NCI-H774 (cell line): ENCODE results near the gene MOB3B.
"Not testable (repeated sequence)": the region's sequence is repeated elsewhere in the genome, so short reads cannot be mapped to it uniquely, and the experiment has no call there.

Source experiments
- DNase-seq: peaks from one replicate; lab custom pipeline; 2025; lab: John Stamatoyannopoulos, UW

MOB3B gene

DNA sequence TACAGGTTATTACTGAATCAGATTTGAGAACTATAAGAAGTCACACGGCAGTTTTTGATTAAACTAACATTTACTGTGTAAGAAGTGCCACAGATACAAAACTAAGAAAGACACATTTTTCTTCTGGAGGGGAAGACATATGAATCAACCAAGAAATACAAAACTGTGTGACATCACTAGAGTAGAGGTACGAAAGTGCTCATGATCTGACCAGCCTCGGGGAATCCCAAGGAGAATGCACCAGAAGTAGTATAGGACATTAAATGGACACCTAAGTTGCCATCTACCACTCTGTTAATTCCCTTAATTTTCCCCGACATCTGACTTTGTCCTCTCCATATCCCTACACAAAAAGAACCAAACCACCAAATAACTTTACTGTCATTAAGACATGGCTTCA lies 10.8 kb downstream of the MOB3B start:
- DNase-seq, result no peak

DNA sequence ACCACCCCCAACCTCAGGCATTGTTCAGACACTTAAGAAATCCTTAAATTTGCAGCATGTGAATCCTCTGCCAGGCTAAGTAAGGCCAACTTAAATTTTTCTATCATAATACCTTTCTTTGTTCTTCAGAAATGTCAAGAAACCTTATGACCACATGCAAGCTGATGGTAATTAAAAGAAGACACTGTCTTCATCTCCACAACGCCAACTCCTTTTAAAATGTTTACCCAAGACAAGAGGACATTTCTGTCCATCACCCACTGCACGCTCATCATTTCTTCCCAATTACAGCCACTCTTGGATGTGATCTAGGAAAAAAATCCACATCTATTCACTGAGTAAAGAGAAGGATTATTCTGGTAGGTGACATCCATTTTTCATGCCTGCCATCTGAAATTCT lies 11.6 kb downstream of the MOB3B start:
- no peak for DNase-seq

DNA sequence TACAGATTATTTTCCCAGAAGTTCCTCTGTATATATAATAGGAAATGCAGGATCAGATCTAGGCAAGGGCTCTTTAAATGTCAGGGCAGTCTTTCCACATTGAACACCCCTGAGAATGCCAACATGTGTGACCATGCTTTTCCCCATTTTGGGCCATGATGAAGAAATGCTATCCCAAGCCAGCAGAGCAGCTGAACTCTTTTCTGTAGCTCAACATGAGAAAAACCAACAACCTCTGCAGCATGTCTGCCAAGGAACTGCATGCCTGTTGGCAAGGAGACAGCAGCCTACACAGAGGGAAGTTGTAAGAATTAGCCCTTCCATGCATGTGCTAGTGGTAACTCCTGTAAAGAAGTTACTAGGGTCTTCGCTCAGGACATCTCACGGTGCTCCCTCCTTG lies 15.1 kb downstream of the MOB3B start:
- DNase-seq, result no peak

GRCh38 chr9:27511771-27512170 lies 17.8 kb downstream of the MOB3B start:
- no peak for DNase-seq

- DNase-seq, result no peak
These were observed 18.8 kb downstream of the MOB3B start for GRCh38 chr9:27510780-27511179.

DNA sequence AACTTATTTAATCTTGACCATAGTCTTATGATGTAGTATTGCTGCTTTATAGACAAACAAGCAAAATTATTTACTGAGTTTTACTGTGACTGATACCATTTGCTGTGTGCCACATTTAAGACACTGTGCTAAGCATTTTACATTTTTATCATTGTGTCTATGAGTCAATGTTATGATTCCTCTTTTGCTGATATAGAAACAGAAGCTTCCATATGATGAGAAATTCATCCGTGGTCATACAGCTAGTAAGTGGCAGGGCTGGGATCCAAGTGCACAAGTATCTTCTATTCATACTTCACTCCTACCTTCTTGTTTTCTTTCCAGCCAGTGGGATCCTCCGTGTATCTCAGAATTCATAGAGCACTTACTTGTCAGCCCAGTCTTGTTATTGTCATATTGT lies 22.6 kb downstream of the MOB3B start:
- DNase-seq, result no peak

- DNase-seq, result no peak
These were observed 23.9 kb downstream of the MOB3B start for GRCh38 chr9:27505744-27506161.

GRCh38 chr9:27504259-27504658 lies 25.4 kb downstream of the MOB3B start:
- no peak for DNase-seq

- DNase-seq, result no peak
These were observed 26.0 kb downstream of the MOB3B start for GRCh38 chr9:27503623-27504022.

GRCh38 chr9:27500902-27501301 lies 28.7 kb downstream of the MOB3B start:
- DNase-seq, result not testable (repeated sequence)

- DNase-seq, result no peak
These were observed 30.2 kb downstream of the MOB3B start for GRCh38 chr9:27499451-27499850.

DNA sequence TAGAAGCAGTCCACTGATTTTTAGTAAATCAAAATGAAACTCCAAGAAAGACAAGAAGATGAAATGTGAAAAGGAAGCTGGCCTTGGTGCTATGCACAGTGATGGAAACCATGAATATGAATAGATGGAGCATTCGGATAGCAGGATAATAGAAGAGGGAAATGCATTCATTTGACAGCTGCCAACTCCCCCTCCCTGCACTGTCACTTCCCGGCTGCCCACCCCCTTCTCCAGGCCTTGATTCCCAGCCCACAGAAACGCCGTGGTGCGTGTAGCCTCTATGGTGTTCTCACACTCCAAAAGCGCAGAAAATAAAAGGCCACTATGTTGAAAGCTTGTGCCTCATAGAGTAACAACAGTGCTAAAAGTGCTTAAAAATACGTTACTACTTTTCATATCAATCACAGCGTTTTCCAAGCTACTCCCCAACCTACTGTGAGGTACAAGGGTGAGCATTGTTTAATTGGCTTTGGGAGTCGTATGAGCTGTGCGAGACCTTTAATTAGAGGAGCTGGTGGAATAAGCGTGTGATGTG lies 31.7 kb downstream of the MOB3B start:
- DNase-seq, result no peak

GRCh38 chr9:27496135-27496504 lies 33.5 kb downstream of the MOB3B start:
- DNase-seq, result no peak

DNA sequence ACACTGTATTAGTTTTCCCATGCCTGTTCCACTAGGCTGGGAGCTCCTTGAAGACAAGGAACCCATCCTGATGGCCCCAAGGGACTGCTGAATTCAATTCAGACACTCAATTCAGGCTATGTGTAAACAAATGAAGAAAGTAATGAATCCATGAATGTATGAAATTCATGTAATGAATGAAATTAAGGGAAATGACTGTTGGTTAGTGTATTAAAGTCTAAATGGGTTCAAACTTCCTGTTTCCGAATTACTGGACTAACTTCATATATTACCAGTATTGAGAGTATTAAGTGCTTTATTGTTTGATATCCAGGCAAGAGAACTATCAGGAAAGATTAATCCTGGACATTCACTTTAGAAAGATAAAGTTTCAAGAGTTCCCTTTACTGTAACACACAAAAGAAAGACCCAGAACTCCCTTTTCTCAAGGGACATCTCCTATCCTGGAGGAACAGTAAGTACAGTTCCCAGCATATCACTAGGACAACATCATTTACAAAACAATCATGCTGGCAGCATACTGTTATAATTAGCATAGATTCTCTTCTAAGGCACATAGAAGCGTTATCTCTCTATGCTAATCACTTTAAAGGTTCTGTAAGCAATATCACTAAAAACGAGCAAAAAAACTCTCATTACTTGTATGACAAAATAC lies 34.0 kb downstream of the MOB3B start:
- no peak for DNase-seq

DNA sequence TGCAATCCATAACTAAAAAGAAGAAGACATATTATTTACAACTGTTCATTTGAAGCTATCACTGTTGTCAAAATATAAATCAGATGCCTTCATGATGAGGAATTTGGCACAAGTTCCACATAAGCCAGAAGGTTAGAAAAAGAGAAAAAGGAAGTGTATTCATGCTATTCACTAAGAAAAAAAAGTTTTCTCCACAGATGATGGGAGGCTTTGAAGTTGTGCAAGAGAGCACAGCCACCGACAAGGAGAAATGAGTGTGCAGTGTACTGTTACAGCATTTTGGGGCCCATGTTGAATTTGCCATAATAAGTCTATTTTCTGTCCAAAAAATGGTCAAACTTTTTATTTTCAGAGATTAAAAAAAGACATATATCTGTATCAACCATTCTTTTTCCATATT lies 38.5 kb downstream of the MOB3B start:
- no peak for DNase-seq

DNA sequence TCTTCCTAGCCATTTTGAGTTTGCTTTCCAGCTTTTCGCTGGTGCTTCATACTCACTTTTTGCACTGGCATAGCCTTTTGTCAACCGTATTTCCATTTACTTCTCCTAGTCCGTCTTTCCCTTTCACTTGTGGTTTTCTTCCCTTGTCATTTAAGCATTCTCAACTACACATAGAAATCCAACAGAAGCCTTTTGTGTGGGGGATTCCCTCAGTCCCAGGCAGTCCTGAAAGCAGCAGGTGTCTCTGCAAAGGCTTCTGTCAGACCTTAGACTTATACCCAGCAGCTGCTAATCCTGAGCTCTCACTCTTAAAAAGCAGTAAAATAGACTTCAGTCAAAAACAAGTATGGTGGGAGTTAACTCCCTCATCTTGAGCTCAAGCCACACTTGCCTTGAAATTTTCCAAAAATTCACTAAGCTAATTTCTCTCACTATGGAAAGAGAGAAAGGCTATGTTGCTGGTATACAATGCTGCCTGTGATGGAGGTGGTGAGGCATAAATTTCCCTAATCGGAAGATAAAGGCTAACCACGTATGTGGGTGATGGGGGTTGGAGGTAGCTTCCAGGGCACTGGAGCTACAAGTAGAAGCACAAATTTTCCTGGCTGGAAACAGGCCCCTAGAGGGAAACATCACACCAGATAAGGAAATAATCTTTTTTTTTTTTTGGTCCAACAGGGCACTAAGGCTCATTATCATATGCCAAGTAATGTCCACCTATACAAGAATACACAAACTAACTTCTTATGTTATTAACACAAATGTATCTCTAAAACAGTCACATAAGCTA lies 40.3 kb downstream of the MOB3B start:
- DNase-seq, result no peak

DNA sequence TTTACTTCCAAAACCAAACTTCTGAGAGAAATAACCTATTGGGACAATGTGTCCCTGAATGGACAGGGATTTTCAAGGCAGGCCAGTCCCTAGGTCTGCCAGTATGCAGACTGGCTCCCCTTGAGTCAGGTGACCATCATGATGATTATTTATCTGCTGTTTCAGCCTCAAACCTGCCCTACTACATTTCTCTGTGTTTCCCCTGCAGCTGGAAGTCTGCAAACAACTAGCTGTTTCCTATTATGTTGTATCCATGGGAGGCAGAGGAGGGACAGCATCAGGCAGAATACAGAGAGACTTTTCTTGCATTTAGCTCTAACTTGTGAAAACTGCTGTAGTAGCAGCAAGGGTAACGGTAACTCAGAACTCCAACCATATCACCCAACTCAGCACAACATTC lies 41.7 kb downstream of the MOB3B start:
- DNase-seq, result no peak

DNA sequence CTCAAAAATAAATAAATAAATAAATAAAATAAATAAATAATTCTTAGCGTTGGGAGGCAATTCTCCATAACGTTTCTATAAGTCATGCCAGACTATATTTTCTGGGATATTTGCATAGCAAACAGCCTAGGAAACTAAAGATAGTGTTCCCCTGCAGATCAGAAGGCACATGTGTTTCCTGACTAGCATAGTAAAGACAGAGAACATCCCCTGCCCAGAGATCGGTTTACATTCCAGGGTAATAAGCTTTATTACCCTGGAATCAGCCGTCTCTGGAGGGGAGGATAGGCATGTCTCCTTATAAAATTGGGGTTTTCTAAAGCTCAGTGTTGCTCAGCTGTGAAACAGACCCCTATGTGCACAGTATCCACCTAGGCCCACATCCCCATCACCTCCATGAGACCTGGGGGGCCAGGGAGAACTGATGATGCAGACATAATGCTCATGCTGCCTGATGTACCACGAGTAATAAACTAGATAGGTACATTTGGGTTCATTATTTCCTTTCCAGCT lies 42.4 kb downstream of the MOB3B start:
- DNase-seq, result no peak

DNA sequence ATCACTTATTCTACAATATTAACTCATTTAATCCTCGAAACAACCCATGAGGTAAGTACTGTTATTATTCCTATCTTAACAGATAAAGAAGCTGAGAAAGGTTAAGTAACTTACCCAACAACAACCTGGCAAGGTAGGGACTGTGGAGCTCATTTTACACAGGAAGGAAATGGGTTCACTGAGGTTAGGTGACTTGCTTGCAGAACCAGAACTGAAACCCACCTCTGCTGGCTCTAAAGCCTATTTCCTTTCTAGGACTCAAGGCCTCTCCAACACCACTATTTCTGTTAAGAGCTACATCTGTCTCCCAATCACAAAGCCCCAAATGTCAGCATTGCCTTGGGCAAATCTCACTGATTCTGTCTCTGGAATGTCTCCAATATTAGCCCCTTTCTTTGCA lies 44.5 kb downstream of the MOB3B start:
- no peak for DNase-seq

- no peak for DNase-seq
These were observed 46.0 kb downstream of the MOB3B start for GRCh38 chr9:27483576-27483975.

DNA sequence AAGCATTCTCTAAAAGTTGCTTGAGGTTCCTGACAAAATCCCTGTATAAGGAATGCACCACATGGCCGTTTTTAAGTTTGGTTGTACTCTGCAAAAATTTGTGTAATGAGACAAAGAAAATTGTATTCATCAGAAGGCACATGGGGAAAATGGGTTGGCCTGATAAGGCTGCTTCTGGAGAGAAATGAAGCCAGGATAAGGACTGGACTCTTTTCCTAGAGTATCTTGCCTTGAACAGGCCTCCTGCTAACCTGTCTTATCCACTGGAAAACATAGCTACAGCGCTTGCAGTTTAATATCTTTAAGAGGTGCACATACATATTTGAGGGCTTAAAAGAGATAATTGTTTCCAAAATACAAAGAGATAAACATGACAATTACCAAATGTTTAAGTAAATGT lies 46.9 kb downstream of the MOB3B start:
- no peak for DNase-seq

GRCh38 chr9:27478322-27478721 lies 51.3 kb downstream of the MOB3B start:
- DNase-seq, result no peak

DNA sequence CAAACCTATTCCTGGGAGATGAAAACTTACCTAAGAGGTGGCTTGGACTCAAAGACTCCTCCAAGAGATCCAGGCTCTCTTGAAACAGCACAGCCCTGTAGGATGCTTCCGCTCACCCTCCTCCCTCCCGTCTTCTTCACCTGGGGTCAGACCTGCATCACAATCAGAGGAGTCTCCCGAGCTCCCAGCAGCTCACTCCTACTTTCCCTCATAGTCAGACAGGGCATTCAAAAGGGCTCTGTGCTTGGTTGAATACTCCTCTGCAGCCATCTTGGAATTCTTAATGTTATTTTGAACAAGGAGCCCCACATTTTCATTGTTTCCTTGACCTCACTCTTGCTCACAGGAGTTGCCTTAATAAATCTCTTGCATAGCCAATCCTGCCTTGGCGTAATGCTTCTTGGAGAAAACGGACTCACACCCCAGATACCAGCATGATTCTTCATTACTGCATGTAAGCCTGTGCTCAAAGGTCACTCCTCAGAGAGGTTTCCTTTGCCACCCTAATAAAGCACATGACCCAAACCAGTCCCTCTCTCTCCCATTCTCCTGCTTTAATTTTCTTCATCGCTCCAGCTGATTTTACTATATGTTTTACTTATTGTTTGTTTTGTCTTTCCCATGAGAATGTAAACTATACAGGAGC lies 52.6 kb downstream of the MOB3B start:
- no peak for DNase-seq
